NOMO-1 (cell line): ENCODE results near the gene MAPKAP1.

Experiments
- DNase-seq, 2 experiments: peaks; one replicate each; lab custom pipeline; 2025; ENCODE audit not compliant: unreplicated experiment in 2 of 2; lab: John Stamatoyannopoulos, UW

Gene MAPKAP1

DNA sequence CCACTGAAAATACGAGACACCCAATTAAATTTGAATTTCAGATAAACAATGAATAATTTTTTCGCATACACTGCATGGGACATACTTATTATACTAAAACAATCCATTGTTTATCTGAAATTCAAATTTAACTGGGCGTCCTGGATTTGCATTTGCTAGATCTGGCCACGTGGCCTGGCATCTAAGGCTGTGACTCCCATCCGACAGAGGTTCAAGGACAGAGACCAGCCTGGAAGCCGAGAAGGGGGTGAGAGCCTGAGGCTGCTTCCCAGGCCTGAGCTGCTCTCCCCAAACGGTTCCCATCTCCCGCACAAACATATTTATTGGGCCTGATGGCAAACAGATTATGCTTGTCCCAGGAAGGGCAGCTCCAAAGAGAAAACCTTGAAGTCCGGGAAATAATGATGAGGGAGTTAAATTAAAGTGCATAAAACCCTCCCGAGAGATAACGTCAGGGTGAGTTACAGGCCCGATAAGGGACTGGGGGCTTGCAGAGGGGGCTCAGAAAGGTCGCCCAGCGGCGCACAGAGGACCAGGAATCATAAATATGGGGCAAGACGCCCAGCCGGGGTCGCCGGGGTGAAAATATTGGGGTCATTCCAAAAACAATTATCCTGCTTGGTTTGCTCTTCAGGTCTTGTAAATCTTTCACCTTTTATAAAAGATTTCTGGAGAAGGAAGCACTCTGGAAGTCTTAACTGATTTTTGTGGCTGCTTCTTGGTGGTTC, 281.7 kb downstream of the MAPKAP1 start:
- DNase-seq, result no peak

GRCh38 chr9:125423964-125424363, 283.0 kb downstream of the MAPKAP1 start:
- DNase-seq, result no peak

DNA sequence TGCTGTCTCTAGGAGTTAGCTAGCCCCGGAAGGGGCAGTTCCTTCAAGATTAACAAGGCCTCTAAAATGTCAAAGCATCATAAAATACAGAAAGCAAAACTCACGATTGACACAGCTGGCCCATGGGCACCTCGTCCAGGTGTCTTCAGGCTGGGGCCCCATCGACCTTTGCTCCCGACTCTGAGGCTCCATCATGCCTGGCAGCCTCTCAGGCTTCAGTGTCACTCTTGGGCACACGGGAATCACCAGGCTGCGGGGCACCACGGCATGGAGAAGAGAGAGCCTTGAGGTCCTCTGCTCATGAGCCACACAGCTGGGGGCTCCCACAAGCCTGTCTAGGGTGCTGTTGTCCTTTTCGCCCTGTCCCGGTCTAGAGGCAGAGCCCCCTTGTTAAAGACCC, 284.2 kb downstream of the MAPKAP1 start:
- no peak for DNase-seq

DNA sequence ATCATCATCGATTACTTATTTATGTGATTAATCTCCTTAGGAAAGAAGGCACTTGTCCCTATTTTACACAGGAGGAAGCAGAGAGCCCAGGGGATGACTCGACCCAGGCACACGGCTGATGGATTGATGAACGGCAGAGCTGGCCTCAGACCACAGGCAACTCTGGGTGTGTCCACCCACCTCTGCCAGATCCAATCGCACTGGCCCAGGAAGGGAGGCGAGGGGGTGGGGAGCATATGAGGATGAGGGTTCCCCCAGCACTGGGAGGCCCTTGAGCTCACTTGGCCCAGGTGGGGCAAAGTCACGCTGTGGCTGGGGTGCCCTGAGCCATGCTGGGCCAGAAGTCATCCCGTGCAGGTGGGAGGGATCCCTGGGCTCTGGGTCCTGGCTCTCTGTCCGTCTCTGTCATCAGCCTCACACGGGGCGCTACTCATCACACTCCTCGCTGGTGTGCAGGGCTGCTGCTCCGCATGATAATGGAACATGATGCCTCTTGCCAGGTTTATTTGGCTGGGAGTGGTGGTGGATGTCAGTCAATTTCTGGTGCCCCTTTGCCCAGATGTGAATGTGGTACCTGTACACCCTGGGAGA, 285.3 kb downstream of the MAPKAP1 start:
- DNase-seq, result no peak

DNA sequence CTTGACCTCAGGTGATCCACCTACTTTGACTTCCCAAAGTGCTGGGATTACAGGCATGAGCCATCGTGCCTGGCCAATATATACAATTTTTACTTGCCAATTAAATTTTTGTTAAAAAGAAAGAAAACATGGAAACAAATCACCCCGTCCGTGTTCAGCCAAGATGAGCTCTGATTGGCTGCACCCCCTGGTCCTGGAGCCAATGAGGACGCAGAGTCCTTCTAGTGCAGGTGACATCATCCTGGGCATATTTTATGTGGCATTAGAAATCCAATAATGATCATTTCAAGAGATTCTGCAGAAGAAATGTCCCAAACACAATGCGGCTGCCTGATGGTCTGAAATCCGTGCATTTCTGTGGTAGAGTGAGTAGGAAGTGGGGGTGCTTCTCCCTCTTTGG, 285.8 kb downstream of the MAPKAP1 start:
- DNase-seq, result no peak

DNA sequence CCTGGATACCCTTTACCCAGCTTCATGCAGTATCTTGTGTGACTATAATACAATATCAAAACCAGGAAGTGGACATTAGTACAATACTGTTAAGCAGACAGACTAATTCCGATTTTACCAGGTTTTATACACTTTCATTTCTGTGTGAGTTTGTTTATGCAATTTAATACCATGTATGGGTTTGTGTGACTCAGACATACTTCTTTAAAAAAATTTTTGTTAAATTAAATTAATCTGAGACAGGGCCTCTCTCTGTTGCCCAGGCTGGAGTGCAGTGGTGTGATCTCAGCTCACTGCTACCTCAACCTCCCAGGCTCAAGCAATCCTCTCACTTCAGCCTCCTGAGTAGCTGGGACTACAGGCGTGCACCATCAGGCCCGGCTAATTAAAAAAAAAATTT, 288.6 kb downstream of the MAPKAP1 start:
- DNase-seq, result no peak

- no peak for DNase-seq
These were observed 290.5 kb downstream of the MAPKAP1 start for GRCh38 chr9:125416517-125416916.

DNA sequence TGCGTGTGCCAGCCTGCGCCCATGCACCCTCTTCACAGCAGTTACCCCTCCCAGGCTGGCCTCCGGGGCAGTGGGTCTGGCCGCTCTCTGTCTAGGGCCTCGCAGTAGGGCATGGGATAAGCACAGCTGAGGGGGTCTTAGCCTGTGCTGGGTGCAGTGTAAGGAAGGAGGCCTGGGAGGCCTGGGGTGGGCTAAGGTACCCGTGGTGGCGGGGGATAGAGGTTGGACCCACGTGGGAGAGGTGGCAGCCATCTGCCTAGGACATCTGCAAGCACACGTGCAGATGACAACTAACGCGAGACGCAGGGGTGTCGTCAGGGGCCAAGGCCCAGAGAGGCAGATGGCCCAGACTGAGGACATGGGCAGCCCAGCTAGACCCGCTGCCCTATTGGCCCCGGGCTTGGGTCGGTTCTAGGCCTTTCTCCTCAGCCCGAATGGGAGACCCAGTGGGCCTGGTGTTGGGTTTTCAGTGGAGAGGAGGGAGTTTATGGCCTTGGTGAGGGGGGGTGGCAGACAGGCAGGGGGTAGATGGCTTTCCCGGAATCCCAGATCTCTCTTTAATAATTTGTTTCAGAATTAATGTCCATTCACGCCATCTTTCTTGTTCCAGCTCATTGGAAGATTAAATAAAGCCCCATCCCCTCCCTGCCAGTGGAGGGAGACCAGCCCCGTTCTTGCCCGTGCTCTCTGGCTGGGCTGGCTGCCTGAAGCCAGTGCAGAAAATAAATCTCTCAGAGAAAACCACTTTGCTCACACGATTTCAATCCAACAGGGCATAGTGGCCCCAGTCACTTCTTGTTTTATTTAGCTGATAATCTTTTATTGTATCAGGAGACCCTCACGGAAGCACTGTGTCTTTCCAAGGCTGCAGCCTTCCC, 291.2 kb downstream of the MAPKAP1 start:
- no peak for DNase-seq

- no peak for DNase-seq
These were observed 293.4 kb downstream of the MAPKAP1 start for GRCh38 chr9:125413579-125413978.

DNA sequence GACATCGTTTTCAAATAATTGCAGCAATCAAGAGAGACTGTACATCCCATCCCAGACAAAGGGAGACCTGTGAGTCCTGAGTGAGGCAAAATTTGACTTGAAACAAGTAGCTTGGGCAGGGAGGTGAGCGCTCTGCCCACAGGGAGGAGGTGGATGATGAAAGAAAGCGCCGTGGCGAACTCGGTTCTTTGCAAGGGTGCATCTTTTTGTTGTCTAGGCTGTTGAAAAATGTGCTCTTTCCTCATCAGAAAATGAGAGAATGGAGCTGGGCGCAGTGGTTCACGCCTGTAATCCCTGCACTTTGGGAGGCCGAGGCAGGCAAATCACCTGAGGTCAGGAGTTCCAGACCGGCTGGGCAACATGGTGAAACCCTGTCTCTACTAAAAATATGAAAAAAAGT, 294.8 kb downstream of the MAPKAP1 start:
- DNase-seq, result no peak

GRCh38 chr9:125411171-125411756, 295.7 kb downstream of the MAPKAP1 start:
- no peak for DNase-seq

GRCh38 chr9:125410522-125410894, 296.5 kb downstream of the MAPKAP1 start:
- DNase-seq, result no peak

DNA sequence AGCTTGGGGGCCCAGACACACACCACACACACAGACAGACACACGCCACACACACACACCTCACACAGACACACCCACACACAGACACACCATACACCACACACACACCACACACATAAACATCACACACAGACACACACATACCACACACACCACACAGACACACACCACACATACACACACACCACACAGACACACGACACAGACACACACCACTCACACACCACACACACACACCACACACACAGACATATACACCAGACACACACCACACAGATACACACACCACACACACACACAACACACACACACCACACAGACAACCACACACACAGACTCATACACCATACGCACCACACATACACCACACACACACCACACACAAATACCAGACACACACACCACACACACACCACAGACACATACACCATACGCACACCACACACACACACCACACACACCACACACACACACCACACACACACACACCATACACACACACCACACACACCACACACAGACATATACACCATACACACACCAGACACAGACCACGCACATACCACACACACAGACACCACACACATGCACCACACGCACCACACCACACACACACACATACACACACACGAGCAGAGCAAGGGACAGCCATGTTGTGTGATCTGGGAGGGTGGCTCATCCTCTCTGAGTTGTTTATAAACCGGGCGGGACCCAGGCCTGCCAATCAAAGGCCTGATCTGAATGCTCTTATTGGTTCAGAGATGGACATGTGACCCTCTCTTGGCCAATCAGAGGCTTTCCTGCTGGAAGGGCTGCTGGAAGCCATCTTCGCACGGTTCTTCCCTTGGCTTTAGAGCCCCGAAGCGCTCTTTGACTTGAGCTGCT, 297.1 kb downstream of the MAPKAP1 start:
- peak in 1 of 2 experiments; percentile 20 for DNase-seq

DNA sequence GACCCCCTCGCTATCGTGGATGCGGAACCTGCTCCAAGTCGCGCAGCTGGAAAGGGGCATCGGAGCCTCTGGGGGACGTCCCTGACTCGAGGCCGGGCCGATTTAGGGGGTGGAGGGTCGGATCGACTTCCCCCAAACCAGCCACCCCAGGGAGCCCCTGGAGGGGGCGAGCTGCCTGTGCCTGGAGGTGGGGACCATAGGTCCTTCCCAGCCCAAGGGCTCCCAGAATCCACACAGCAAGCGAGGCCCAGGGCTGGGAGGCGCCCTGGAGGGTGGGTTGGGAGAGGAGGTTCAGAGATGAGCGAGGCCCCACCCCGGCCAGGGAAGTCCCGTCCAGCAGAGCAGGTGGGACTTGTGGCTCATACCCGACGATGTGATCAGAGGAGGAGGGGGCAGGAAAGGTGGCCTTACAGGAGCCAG, 297.8 kb downstream of the MAPKAP1 start:
- DNase-seq, result no peak

DNA sequence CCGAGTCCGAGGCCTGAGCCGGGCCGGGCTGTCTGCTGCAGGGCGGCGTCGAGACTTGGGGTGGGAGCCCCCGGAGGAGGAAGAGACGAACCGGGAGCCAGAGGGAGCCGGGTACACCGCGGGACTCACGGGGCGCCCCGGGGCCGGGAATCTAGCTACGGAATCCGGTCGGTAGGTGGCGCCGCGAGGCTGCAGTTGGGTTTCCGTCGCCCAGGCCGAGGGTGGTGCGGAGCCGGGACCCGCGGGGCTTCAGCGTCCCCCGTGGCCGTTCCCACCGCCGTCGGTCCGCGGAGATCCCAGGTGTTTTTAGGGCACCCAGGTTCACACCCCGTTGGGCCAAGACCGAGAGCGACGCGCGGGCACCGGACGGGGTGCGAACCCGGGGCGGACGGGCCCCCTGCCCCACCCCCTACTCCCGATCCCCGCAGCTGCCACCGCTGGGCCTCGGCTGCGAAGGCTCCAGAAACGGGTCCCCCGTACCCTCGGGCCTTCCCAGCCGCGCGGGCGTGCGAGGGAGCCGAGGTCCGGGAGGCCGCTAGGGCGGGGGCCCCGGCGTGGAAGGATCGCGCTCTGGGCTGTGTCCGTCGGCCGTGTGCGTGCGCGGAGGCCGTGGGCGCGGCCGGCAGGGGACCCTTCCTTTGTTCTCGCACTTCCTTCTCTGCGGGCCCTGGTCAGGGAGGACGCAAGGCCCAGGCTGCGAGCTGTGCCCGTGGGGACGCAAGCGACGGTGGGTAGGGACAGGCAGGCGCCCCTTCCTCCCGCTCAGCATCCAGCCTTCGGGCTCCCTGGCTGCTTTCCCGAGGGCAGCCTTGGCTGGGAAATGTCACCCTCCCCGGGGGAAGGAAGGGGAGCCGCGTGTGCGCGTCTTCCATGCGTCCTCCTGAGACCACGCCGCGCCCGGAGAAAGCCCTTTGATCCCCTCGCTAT, 298.8 kb downstream of the MAPKAP1 start:
- peak; percentile 38 to 44 for DNase-seq

- DNase-seq, result no peak
These were observed 299.5 kb downstream of the MAPKAP1 start for GRCh38 chr9:125407432-125407973.

- DNase-seq, result no peak
These were observed 300.3 kb downstream of the MAPKAP1 start for GRCh38 chr9:125406810-125407087.

DNA sequence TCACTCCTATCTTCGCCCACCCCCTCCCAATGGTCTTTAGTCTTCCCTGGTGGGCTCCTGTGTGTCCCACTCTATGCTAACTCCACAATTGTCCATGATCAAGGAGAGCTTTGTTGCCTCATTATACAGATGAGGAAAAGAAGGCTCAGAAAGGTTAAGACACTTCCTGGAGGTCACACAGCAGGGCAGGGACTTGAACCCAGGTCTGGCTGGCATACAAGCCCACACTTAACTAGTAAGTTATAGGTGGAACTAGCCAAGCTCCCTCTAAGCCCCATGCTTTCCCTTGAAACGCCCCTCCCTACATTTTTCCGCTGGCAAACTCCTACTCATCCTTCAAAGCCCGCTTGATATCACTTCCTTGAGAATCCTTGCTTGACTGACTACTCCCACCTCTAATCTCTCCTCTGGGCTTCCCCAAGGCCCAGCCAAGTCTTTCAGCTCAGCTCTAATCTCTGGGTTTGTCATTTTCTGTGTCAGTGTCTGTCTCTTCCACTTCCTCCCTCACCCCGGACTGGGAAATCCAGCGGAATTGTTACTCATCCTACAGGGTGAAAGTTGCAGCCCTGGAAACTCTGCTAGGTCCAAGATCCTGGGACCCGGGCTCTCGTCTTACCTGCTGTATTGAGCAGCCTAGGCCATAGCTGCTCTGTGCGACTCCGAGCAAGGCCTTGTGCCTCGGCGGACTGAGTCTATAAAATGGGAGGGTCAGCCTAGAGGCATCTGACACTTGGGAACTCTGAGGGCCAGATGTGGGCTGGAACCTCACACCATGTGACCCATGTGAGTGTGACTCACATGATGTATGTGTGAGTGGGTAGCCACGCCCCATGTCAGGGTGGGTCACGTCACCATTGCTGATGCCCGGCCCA, 300.8 kb downstream of the MAPKAP1 start:
- DNase-seq, result no peak
